ENCODE data around the gene ARMH3.
A peak's percentile ranks its signal among the peaks of the same experiment; 100 is the strongest.
"Not testable (repeated sequence)": the region's sequence is repeated elsewhere in the genome, so short reads cannot be mapped to it uniquely, and the experiment has no call there.

ARMH3 gene

GRCh38 chr10:102017295-102017694 lies 38.7 kb downstream of the ARMH3 start:
- H3K4me1 Mint-ChIP-seq (ENCODE audit: low read depth): peaks cover 1% of the 10 kb centered on the region
- H3K27me3 Mint-ChIP-seq: no peaks in the 10 kb centered on the region
- H3K36me3 Mint-ChIP-seq (ENCODE audit: low read depth): peaks cover 56% of the 10 kb centered on the region
- no peak overlapping the region for H3K4me3 Mint-ChIP-seq
- H3K27ac Mint-ChIP-seq: no peak overlapping the region
- H3K9me3 Mint-ChIP-seq: no peaks in the 10 kb centered on the region
- DNase-seq: no peak

GRCh38 chr10:102016416-102016815 lies 39.6 kb downstream of the ARMH3 start:
- Mint-ChIP-seq H3K4me3 (no peak overlapping the region), H3K27me3 (no peaks in the 10 kb centered on the region), H3K4me1 (ENCODE audit: low read depth) (peaks cover 1% of the 10 kb centered on the region), H3K27ac (no peak overlapping the region), H3K9me3 (no peaks in the 10 kb centered on the region), H3K36me3 (ENCODE audit: low read depth) (peaks cover 53% of the 10 kb centered on the region)
- no peak for DNase-seq

DNA sequence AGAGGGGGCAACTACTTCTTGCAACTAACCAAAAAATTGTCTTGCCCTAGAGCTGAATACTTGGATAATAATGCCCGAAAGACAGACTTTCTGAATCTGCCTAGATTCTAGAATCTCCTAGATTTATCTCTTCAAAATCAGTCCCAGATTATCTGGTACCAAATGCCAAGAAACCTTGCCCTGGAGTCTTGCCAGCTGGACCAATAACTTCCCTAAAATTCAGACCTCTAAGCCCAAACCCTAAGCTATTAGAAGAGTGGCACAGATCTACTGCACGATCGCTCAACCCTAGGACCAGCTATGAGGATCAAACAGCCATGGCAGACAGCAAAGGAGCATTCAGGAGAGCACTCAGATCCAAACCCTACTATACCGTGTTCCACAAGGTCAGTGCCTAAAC lies 45.0 kb downstream of the ARMH3 start:
- DNase-seq: no peak
- H3K27me3 Mint-ChIP-seq: no peaks in the 10 kb centered on the region

DNA sequence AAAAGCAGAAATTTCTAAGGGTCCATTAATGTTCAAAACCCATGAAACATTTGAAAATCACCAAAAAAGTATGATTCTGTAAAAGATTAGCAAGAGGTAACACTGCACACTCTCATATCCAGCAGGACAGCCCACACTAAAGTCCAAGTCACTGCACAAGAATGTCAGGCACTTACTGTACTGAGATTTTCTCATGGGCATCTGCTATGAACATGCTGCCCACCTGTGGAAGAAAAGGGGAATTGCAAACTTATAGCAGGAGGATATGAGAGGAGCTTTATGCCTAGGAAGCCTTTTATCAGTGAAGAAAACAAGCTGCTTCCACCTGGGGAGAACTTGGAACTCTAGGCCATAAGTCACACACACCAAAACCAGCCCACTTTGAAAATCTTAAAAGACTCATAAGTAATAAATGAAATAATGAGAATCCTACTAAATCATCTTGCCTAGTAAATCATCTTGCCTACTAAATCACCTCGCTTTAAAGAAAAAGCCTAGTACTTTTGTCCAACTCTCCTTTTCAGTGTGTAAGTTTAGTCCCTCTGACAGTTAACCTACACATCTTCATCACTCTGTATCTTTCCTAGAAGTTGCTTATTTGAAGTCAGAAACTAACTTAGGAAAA lies 46.1 kb downstream of the ARMH3 start:
- H3K9me3 Mint-ChIP-seq: no peaks in the 10 kb centered on the region
- DNase-seq: no peak
- H3K27me3 Mint-ChIP-seq: no peaks in the 10 kb centered on the region
- no peak overlapping the region for H3K27ac Mint-ChIP-seq
- peaks cover 68% of the 10 kb centered on the region for H3K36me3 Mint-ChIP-seq (ENCODE audit: low read depth)
- no peak overlapping the region for H3K4me3 Mint-ChIP-seq
- H3K4me1 Mint-ChIP-seq (ENCODE audit: low read depth): peaks cover 1% of the 10 kb centered on the region

More for the DNA sequence above, 45.0 kb downstream of the ARMH3 start:
- no peaks in the 10 kb centered on the region for H3K9me3 Mint-ChIP-seq
- peaks cover 63% of the 10 kb centered on the region for H3K36me3 Mint-ChIP-seq (ENCODE audit: low read depth)
- no peak overlapping the region for H3K27ac Mint-ChIP-seq
- no peaks in the 10 kb centered on the region for H3K4me1 Mint-ChIP-seq (ENCODE audit: low read depth)
- no peak overlapping the region for H3K4me3 Mint-ChIP-seq

GRCh38 chr10:102007796-102008195 lies 48.2 kb downstream of the ARMH3 start:
- no peak overlapping the region for H3K27ac Mint-ChIP-seq

DNA sequence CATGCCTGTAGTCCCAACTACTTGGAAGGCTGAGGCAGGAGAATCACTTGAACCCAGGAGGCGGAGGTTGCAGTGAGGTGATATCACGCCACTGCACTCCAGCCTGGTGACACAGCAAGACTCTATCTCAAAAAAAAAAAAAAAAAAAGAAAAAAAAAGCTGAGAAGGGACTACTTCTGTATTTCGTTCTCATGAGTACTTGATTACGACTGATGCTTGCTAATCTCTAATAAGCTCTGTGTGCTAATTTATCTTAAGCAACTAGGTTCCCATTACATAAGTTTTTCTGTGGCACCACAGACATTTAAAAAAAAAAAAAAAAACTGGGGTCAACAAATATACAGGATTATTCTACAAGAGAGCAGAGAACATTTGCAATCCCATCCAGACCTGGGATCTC lies 48.9 kb downstream of the ARMH3 start:
- H3K36me3 Mint-ChIP-seq (ENCODE audit: low read depth): peaks cover 66% of the 10 kb centered on the region
- H3K27ac Mint-ChIP-seq; H3K4me3 Mint-ChIP-seq; DNase-seq; H3K4me1 Mint-ChIP-seq (ENCODE audit: low read depth); H3K9me3 Mint-ChIP-seq; H3K27me3 Mint-ChIP-seq: not testable (repeated sequence)

More at GRCh38 chr10:102007796-102008195, 48.2 kb downstream of the ARMH3 start:
- no peak for DNase-seq
- no peaks in the 10 kb centered on the region for H3K9me3 Mint-ChIP-seq
- no peaks in the 10 kb centered on the region for H3K27me3 Mint-ChIP-seq
- peaks cover 65% of the 10 kb centered on the region for H3K36me3 Mint-ChIP-seq (ENCODE audit: low read depth)
- no peak overlapping the region for H3K4me3 Mint-ChIP-seq
- H3K4me1 Mint-ChIP-seq (ENCODE audit: low read depth): peaks cover 5% of the 10 kb centered on the region

GRCh38 chr10:102004376-102004775 lies 51.6 kb downstream of the ARMH3 start:
- no peak overlapping the region for H3K27ac Mint-ChIP-seq
- H3K4me1 Mint-ChIP-seq (ENCODE audit: low read depth): peaks cover 20% of the 10 kb centered on the region
- DNase-seq: no peak
- H3K27me3 Mint-ChIP-seq: no peaks in the 10 kb centered on the region
- H3K9me3 Mint-ChIP-seq: no peaks in the 10 kb centered on the region
- H3K36me3 Mint-ChIP-seq (ENCODE audit: low read depth): peaks cover 71% of the 10 kb centered on the region
- H3K4me3 Mint-ChIP-seq: no peak overlapping the region

GRCh38 chr10:102003541-102003940 lies 52.4 kb downstream of the ARMH3 start:
- no peaks in the 10 kb centered on the region for H3K9me3 Mint-ChIP-seq
- no peaks in the 10 kb centered on the region for H3K27me3 Mint-ChIP-seq
- H3K4me3 Mint-ChIP-seq: no peak overlapping the region
- no peak for DNase-seq
- peaks cover 68% of the 10 kb centered on the region for H3K36me3 Mint-ChIP-seq (ENCODE audit: low read depth)
- H3K4me1 Mint-ChIP-seq (ENCODE audit: low read depth): peaks cover 20% of the 10 kb centered on the region
- H3K27ac Mint-ChIP-seq: no peak overlapping the region

DNA sequence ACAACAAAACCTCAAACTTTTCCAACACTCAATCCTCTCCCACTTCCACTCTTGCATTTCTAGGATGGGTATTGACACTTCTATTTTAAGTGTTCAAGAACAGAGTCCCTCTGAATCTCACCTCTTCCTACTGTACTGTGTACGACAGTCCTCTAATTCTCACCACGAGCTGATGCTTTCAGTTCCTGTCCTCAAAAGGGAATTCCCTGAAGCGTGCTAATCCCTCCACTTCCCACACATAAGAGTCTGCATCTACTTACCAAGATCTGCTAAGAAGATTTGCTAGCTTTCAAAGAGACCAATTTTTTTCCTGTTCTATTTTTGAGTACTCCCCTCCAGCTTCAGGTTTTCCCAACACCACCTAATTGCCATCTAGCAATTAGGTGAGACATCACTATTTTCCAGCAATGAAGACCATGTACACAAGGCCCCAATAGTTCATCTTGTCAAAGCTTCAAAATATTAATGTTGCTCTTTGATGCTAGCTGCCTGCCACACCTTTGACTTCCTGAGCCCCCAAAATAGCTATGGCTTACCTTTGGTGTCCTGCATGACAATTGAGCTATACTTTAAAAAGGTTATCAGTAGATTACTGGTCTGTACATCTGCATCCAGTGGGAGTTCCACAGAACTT lies 54.4 kb downstream of the ARMH3 start:
- H3K9me3 Mint-ChIP-seq: no peaks in the 10 kb centered on the region
- H3K4me3 Mint-ChIP-seq: no peak overlapping the region
- H3K27ac Mint-ChIP-seq: peak overlapping the region; percentile 65
- peaks cover 65% of the 10 kb centered on the region for H3K36me3 Mint-ChIP-seq (ENCODE audit: low read depth)
- no peaks in the 10 kb centered on the region for H3K27me3 Mint-ChIP-seq
- DNase-seq: no peak
- peaks cover 20% of the 10 kb centered on the region for H3K4me1 Mint-ChIP-seq (ENCODE audit: low read depth)

- no peak for DNase-seq
- no peak overlapping the region for H3K27ac Mint-ChIP-seq
- peaks cover 72% of the 10 kb centered on the region for H3K36me3 Mint-ChIP-seq (ENCODE audit: low read depth)
- H3K9me3 Mint-ChIP-seq: no peaks in the 10 kb centered on the region
- H3K4me3 Mint-ChIP-seq: no peak overlapping the region
- H3K4me1 Mint-ChIP-seq (ENCODE audit: low read depth): peaks cover 18% of the 10 kb centered on the region
- H3K27me3 Mint-ChIP-seq: no peaks in the 10 kb centered on the region
These were observed 58.2 kb downstream of the ARMH3 start for GRCh38 chr10:101997803-101998202.

- H3K36me3 Mint-ChIP-seq (ENCODE audit: low read depth): peaks cover 73% of the 10 kb centered on the region
- no peaks in the 10 kb centered on the region for H3K27me3 Mint-ChIP-seq
- no peak overlapping the region for H3K4me3 Mint-ChIP-seq
- H3K27ac Mint-ChIP-seq: peak overlapping the region; percentile 3
- no peaks in the 10 kb centered on the region for H3K9me3 Mint-ChIP-seq
- peaks cover 3% of the 10 kb centered on the region for H3K4me1 Mint-ChIP-seq (ENCODE audit: low read depth)
- no peak for DNase-seq
These were observed 60.4 kb downstream of the ARMH3 start for GRCh38 chr10:101995451-101996063.

DNA sequence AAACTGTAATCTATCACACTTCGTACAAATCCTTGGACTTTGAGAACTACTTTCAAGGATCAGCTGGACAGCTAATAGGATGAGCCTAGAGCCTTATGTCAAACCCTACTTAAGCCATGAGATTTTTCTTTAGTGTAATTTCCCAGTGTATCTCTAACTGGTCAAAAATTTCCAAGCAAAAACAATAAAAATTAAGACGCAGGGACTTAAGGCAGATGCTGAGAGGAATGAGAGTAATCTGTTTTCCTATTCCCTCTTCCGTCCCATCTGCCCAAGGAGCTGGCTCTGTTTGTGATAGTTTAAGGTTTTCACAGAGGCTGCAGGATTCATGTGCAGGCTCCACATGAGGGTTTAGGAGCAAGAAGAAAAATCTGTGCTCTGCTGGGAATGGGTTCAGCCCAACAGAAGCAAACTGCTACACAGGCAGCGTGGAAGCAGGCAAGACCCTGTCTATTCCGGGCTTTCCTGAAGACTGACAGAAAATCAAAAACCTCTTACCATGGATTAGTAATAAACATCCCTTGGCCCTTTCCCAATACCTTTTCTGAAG lies 62.2 kb downstream of the ARMH3 start:
- H3K4me3 Mint-ChIP-seq: no peak overlapping the region
- H3K27ac Mint-ChIP-seq: no peak overlapping the region
- H3K27me3 Mint-ChIP-seq: no peaks in the 10 kb centered on the region
- peaks cover 3% of the 10 kb centered on the region for H3K4me1 Mint-ChIP-seq (ENCODE audit: low read depth)
- H3K36me3 Mint-ChIP-seq (ENCODE audit: low read depth): peaks cover 84% of the 10 kb centered on the region
- DNase-seq: no peak
- no peaks in the 10 kb centered on the region for H3K9me3 Mint-ChIP-seq

DNA sequence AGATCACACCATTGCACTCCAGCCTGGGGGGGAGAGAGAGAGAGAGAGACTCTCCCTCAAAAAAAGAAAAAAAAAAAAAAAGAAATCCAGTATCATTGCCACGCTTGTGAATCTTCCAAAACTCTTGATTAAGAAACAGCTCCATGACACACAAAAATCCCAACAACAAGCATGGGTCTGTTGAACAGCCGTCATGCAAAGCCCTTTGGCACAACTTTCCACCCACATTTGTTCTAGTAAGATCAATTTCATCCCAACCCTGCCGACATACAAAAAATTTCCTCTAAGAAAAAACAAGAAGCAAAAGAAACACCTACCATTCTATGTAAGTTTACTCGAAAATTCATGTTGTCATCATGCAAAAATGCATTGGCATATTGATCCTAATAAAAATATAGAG lies 62.8 kb downstream of the ARMH3 start:
- H3K9me3 Mint-ChIP-seq: no peaks in the 10 kb centered on the region
- peaks cover 3% of the 10 kb centered on the region for H3K4me1 Mint-ChIP-seq (ENCODE audit: low read depth)
- no peak overlapping the region for H3K27ac Mint-ChIP-seq
- no peaks in the 10 kb centered on the region for H3K27me3 Mint-ChIP-seq
- no peak for DNase-seq
- peaks cover 83% of the 10 kb centered on the region for H3K36me3 Mint-ChIP-seq (ENCODE audit: low read depth)
- H3K4me3 Mint-ChIP-seq: no peak overlapping the region

DNA sequence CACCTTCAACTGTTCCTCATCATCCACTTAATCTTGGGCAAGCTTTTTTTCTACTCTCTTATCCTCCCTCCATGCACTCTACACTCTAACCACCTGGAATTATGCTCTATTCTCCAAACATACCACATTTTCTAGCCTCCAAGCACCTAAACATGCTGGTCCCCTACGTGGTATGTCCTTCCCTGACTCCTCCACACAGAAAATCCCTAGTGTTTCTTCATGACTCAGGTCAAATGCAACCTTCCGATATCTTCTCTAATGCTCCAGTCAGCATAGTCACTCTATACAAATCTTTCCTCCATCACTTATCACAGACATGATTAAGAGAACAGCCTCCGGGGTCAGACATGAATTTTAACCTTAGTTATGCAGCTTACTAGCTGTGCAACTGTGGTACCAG lies 68.8 kb downstream of the ARMH3 start:
- H3K36me3 Mint-ChIP-seq (ENCODE audit: low read depth): peaks cover 77% of the 10 kb centered on the region

GRCh38 chr10:101986624-101986971 lies 69.4 kb downstream of the ARMH3 start:
- peaks cover 77% of the 10 kb centered on the region for H3K36me3 Mint-ChIP-seq (ENCODE audit: low read depth)
- H3K4me1 Mint-ChIP-seq (ENCODE audit: low read depth): no peaks in the 10 kb centered on the region
- no peak for DNase-seq
- no peak overlapping the region for H3K4me3 Mint-ChIP-seq
- H3K27me3 Mint-ChIP-seq: no peaks in the 10 kb centered on the region
- H3K9me3 Mint-ChIP-seq: no peaks in the 10 kb centered on the region
- H3K27ac Mint-ChIP-seq: peak overlapping the region; percentile 31

More for the DNA sequence above, 68.8 kb downstream of the ARMH3 start:
- DNase-seq: no peak
- H3K9me3 Mint-ChIP-seq: no peaks in the 10 kb centered on the region
- no peak overlapping the region for H3K27ac Mint-ChIP-seq
- H3K4me3 Mint-ChIP-seq: no peak overlapping the region
- no peaks in the 10 kb centered on the region for H3K27me3 Mint-ChIP-seq
- no peaks in the 10 kb centered on the region for H3K4me1 Mint-ChIP-seq (ENCODE audit: low read depth)
